GM23338 (cell line): Measurements from ENCODE around the gene ACSL6. TPM values are rescaled to one million over a fixed set of nuclear protein-coding genes. Genes with fewer than 3 reads are reported as not detected.

Experiments
- ATAC-seq: fragments of 200-7000 bp; cut with Tn5 transposase; 3 replicates; pipeline ENCODE4 v1.9.1; 2020
- DNase-seq: peaks from one replicate; pipeline ENCODE4 v3.0.0-alpha.2; 2015; ENCODE audit warnings: low spot score
- H2AFZ ChIP-seq: fragments of 200-600 bp; sonication (generic); 2 replicates; pipeline ENCODE4 v1.8.0; 2016; ENCODE audit warnings: antibody characterized with exemption, mild to moderate bottlenecking, moderate library complexity
- H3F3A ChIP-seq: fragments of 200-600 bp; sonication (generic); replicated peaks from 2 replicates; pipeline ENCODE4 v1.8.0; 2017; ENCODE audit warnings: antibody characterized with exemption, mixed run types, low read depth
- H3K27ac ChIP-seq: fragments of 200-600 bp; sonication (generic); 2 replicates; pipeline ENCODE4 v1.6.1; 2016; ENCODE audit warnings: low read depth
- H3K27me3 ChIP-seq: fragments of 200-600 bp; sonication (generic); 2 replicates; pipeline ENCODE4 v1.8.0; 2016; ENCODE audit warnings: mild to moderate bottlenecking, mixed run types, moderate library complexity; ENCODE audit not compliant: insufficient read depth
- H3K36me3 ChIP-seq: fragments of 200-600 bp; sonication (generic); 2 replicates; pipeline ENCODE4 v1.8.0; 2016; ENCODE audit warnings: mild to moderate bottlenecking; ENCODE audit not compliant: insufficient read depth
- H3K4me1 ChIP-seq: fragments of 200-600 bp; sonication (generic); 2 replicates; pipeline ENCODE4 v1.8.0; 2016; ENCODE audit warnings: mild to moderate bottlenecking, moderate library complexity; ENCODE audit not compliant: insufficient read depth
- H3K4me2 ChIP-seq: fragments of 200-600 bp; sonication (generic); 2 replicates; pipeline ENCODE4 v1.7.1; 2017; ENCODE audit warnings: mixed run types
- H3K4me3 ChIP-seq: fragments of 200-600 bp; sonication (generic); 2 replicates; pipeline ENCODE4 v1.6.1; 2016; ENCODE audit warnings: mixed run types
- H3K79me2 ChIP-seq: fragments of 200-600 bp; sonication (generic); replicated peaks from 2 replicates; pipeline ENCODE4 v1.8.0; 2017; ENCODE audit warnings: mild to moderate bottlenecking; ENCODE audit not compliant: insufficient read depth
- H3K9me2 ChIP-seq: fragments of 200-600 bp; sonication (generic); 2 replicates; pipeline ENCODE4 v1.8.0; 2017; ENCODE audit not compliant: insufficient read depth
- H4K20me1 ChIP-seq: fragments of 200-600 bp; sonication (generic); replicated peaks from 2 replicates; pipeline ENCODE4 v1.8.0; 2017; ENCODE audit warnings: mild to moderate bottlenecking; ENCODE audit not compliant: insufficient read depth
- H3K27ac Mint-ChIP-seq: 2 replicates; pipeline ENCODE4 v1.8.0; 2020; ENCODE audit warnings: inconsistent platforms, mild to moderate bottlenecking, moderate library complexity, mixed read lengths
- H3K27me3 Mint-ChIP-seq: 3 replicates; pipeline ENCODE4 v1.8.0; 2022; ENCODE audit warnings: low read depth, mild to moderate bottlenecking, moderate library complexity, mixed read lengths, inconsistent platforms; ENCODE audit not compliant: insufficient read depth, poor library complexity
- H3K36me3 Mint-ChIP-seq: 3 replicates; pipeline ENCODE4 v1.8.0; 2021; ENCODE audit warnings: low read depth, mild to moderate bottlenecking, inconsistent platforms, moderate library complexity, mixed read lengths
- H3K4me1 Mint-ChIP-seq: 3 replicates; pipeline ENCODE4 v1.8.0; 2020; ENCODE audit warnings: mild to moderate bottlenecking, inconsistent platforms, mixed read lengths
- H3K4me3 Mint-ChIP-seq: 3 replicates; pipeline ENCODE4 v1.8.0; 2021; ENCODE audit warnings: moderate library complexity, mild to moderate bottlenecking, inconsistent platforms, mixed read lengths
- H3K9me3 Mint-ChIP-seq: 3 replicates; pipeline ENCODE4 v1.8.0; 2020; ENCODE audit warnings: moderate library complexity, mild to moderate bottlenecking, inconsistent platforms, mixed read lengths
- CREB1 ChIP-seq: fragments of 250-450 bp; sonication (Bioruptor Pico); IDR thresholded peaks from 2 replicates; pipeline ENCODE4 v1.5.0; 2020; ENCODE audit warnings: low read depth, mild to moderate bottlenecking, moderate library complexity
- CTCF ChIP-seq, 2 experiments: fragments of 200-600 bp in 1 of 2; sonication (generic) in 1 of 2; conservative IDR thresholded peaks; 2 replicates each; pipeline versions ENCODE4 v1.5.1 to v1.6.1; 2016 to 2017; ENCODE audit warnings: antibody characterized with exemption in 2 of 2, low read depth in 2 of 2, mild to moderate bottlenecking in 2 of 2, moderate library complexity in 1 of 2
- ETS1 ChIP-seq: IDR thresholded peaks from 2 replicates; pipeline ENCODE4 v1.6.1; 2016; ENCODE audit warnings: antibody characterized with exemption
- EZH2 ChIP-seq: fragments of 200-600 bp; sonication (generic); IDR thresholded peaks from one replicate; pipeline ENCODE4 v1.8.0; 2017; ENCODE audit warnings: antibody characterized with exemption, mild to moderate bottlenecking, low read depth; ENCODE audit not compliant: unreplicated experiment
- EZH2phosphoT487 ChIP-seq: fragments of 200-600 bp; sonication (generic); IDR thresholded peaks from one replicate; pipeline ENCODE4 v1.8.1; 2018; ENCODE audit warnings: antibody characterized with exemption; ENCODE audit not compliant: unreplicated experiment
- JUNB ChIP-seq: IDR thresholded peaks from one replicate; pipeline ENCODE4 v1.6.1; 2016; ENCODE audit warnings: antibody characterized with exemption; ENCODE audit not compliant: unreplicated experiment
- NANOG ChIP-seq: IDR thresholded peaks from 2 replicates; pipeline ENCODE4 v1.6.1; 2016; ENCODE audit warnings: antibody characterized with exemption, borderline replicate concordance
- POLR2AphosphoS5 ChIP-seq: IDR thresholded peaks from 2 replicates; pipeline ENCODE4 v1.6.1; 2016; ENCODE audit warnings: antibody characterized with exemption, low read depth
- REST ChIP-seq: IDR thresholded peaks from one replicate; pipeline ENCODE4 v1.6.1; 2018; ENCODE audit warnings: antibody characterized with exemption; ENCODE audit not compliant: unreplicated experiment
- STAT1 ChIP-seq: IDR thresholded peaks from one replicate; pipeline ENCODE4 v1.6.1; 2016; ENCODE audit warnings: antibody characterized with exemption; ENCODE audit not compliant: unreplicated experiment
- ZNF114 ChIP-seq: fragments of 250-450 bp; sonication (Bioruptor Pico); IDR thresholded peaks from 2 replicates; pipeline ENCODE4 v1.5.0; 2020; ENCODE audit warnings: mild to moderate bottlenecking, moderate library complexity
- ZNF331 ChIP-seq: fragments of 250-450 bp; sonication (Bioruptor Pico); IDR thresholded peaks from 2 replicates; pipeline ENCODE4 v1.5.0; 2020; ENCODE audit warnings: low read depth, mild to moderate bottlenecking, moderate library complexity
- ZNF462 ChIP-seq: fragments of 250-450 bp; sonication (Bioruptor Pico); IDR thresholded peaks from 2 replicates; pipeline ENCODE4 v1.5.0; 2020; ENCODE audit warnings: mild to moderate bottlenecking, moderate library complexity
- polyA plus RNA-seq: library from polyadenylated mRNA; unstranded; fragments of >200 nt; fragmentation: Nextera tagmentation; extraction: Ambion mirVana; gene quantifications from 2 replicates; pipeline ENCODE4 v1.2.1, GENCODE V29; 2016
- total RNA-seq: library from RNA; depleted of rRNA; stranded (reverse); fragments of >200 nt; shearing (Covaris generic); gene quantifications from 2 replicates; pipeline ENCODE4 v1.2.3, GENCODE V29; 2014

ACSL6 gene
- total and polyA plus RNA-seq, 2 experiments from 2014 or later: 0.76 to 3.6 TPM

- no peaks in the 10 kb centered on the region for H3K36me3 Mint-ChIP-seq
- Histone ChIP-seq H2AFZ (no peak overlapping the region), H3K4me3 (no peak overlapping the region), H3K27me3 (no peaks in the 10 kb centered on the region), H3K9me2 (no peaks in the 10 kb centered on the region; the same call in 1 of the 2 replicates), H4K20me1 (no peaks in the 10 kb centered on the region), H3K36me3 (no peaks in the 10 kb centered on the region), H3K27ac (no peak overlapping the region), H3F3A (no peaks in the 10 kb centered on the region), H3K79me2 (no peaks in the 10 kb centered on the region), H3K4me2 (no peak overlapping the region), H3K4me1 (no peaks in the 10 kb centered on the region)
- TF ChIP-seq ZNF114 (CRISPR knock-in tag) (no peak), ZNF462 (CRISPR knock-in tag) (no peak), NANOG (no peak), EZH2phosphoT487 (no peak), ZNF331 (CRISPR knock-in tag) (no peak), POLR2AphosphoS5 (no peak), EZH2 (no peak), CREB1 (CRISPR knock-in tag) (no peak), REST (no peak), ETS1 (no peak), JUNB (no peak), STAT1 (no peak), CTCF (conservative IDR thresholded peaks at IDR 0.05; ENCODE audit: low read depth in 2 of 2) (no peak)
- H3K9me3 Mint-ChIP-seq: no peaks in the 10 kb centered on the region
- H3K4me1 Mint-ChIP-seq: peaks cover 8% of the 10 kb centered on the region
- no peak overlapping the region for H3K4me3 Mint-ChIP-seq
- peaks cover 5% of the 10 kb centered on the region for H3K27me3 Mint-ChIP-seq
- DNase-seq (no peak), ATAC-seq (no peak)
- H3K27ac Mint-ChIP-seq: no peak overlapping the region
These were observed 45.4 kb upstream of the ACSL6 start for GRCh38 chr5:132056610-132057497.
